Panc1 (cell line): ENCODE measurements around the gene MINDY4. TPM values are rescaled to one million over a fixed set of nuclear protein-coding genes. Genes with fewer than 3 reads are reported as not detected.

Experiments
- ATAC-seq: fragments of 200-7000 bp; cut with Tn5 transposase; 2 replicates; pipeline ENCODE4 v1.9.1; 2020; ENCODE audit warnings: mild to moderate bottlenecking, moderate library complexity
- BruUV-seq: library from RNA; stranded (reverse); fragments of 400-500 nt; replicated peaks from 2 replicates; lab custom pipeline; 2021; lab: Mats Ljungman, UMichigan
- CTCF ChIA-PET: fragments of 300-600 bp; sonication (Branson Sonifier 250); formaldehyde crosslinking; loops from one replicate; lab custom pipeline; 2022; ENCODE audit warnings: antibody characterized with exemption; lab: Charles Lee
- POLR2A ChIA-PET: fragments of 300-600 bp; sonication (Branson Sonifier 250); formaldehyde crosslinking; loops from one replicate; lab custom pipeline; 2022; ENCODE audit warnings: antibody characterized with exemption; lab: Charles Lee
- DNase-seq: peaks from one replicate; pipeline ENCODE4 v3.0.0-alpha.2; 2010; ENCODE audit warnings: low read depth, low spot score
- H3K27ac ChIP-seq: 2 replicates; pipeline ENCODE4 v1.5.1; 2011; ENCODE audit warnings: mild to moderate bottlenecking, low read length, inconsistent platforms
- H3K27me3 ChIP-seq: fragments of 200-500 bp; sonication (Bioruptor generic); 2 replicates; pipeline ENCODE4 v1.6.0; 2014; ENCODE audit warnings: low read length, inconsistent platforms; ENCODE audit not compliant: control insufficient read depth, insufficient read depth
- H3K36me3 ChIP-seq: fragments of 200-500 bp; sonication (Bioruptor generic); 2 replicates; pipeline ENCODE4 v1.5.1; 2014; ENCODE audit warnings: inconsistent platforms, mild to moderate bottlenecking, low read length, moderate library complexity; ENCODE audit not compliant: control insufficient read depth, insufficient read depth
- H3K4me1 ChIP-seq: 2 replicates; pipeline ENCODE4 v1.5.1; 2011; ENCODE audit warnings: inconsistent platforms, mild to moderate bottlenecking, low read length, moderate library complexity; ENCODE audit not compliant: control insufficient read depth, insufficient read depth
- H3K4me3 ChIP-seq, 2 experiments: 2 replicates each; pipeline ENCODE4 v1.5.1; 2011 to 2012; ENCODE audit warnings: low read depth in 2 of 2, low read length in 2 of 2, mild to moderate bottlenecking in 2 of 2, inconsistent platforms in 1 of 2, moderate library complexity in 1 of 2
- H3K9me3 ChIP-seq: fragments of 200-500 bp; sonication (Bioruptor generic); 2 replicates; pipeline ENCODE4 v1.5.1; 2014; ENCODE audit warnings: low read depth, mild to moderate bottlenecking, inconsistent platforms, low read length, moderate library complexity; ENCODE audit not compliant: control insufficient read depth, insufficient read depth
- CTCF ChIP-seq: fragments of 450-650 bp; IDR thresholded peaks from 2 replicates; pipeline ENCODE4 v1.5.1; 2017; ENCODE audit warnings: mild to moderate bottlenecking
- POLR2AphosphoS5 ChIP-seq: IDR thresholded peaks from 2 replicates; pipeline ENCODE4 v1.6.1; 2012; ENCODE audit warnings: mild to moderate bottlenecking, low read depth, low read length, moderate library complexity
- TCF7L2 ChIP-seq: IDR thresholded peaks from 2 replicates; pipeline ENCODE4 v1.6.1; 2011; ENCODE audit warnings: mild to moderate bottlenecking, low read depth, low read length, inconsistent platforms
- in situ Hi-C: cut with HindIII; loops from 2 replicates; pipeline ENCODE4 v1.10.0; 2016; ENCODE audit warnings: low sequenced_read_pairs, low pct_unique_long_range_greater_than_20kb
- intact Hi-C: fragments of 100-400 bp; cut with micrococcal nuclease; formaldehyde crosslinking; loops from one replicate; pipeline ENCODE4 v1.10.0; 2022; ENCODE audit not compliant: unreplicated experiment
- total RNA-seq: library from RNA; stranded (reverse); gene quantifications from one replicate; pipeline ENCODE4 v1.2.1, GENCODE V29; 2021; ENCODE audit not compliant: unreplicated experiment
- TF ChIP-seq, protein P1 (sequence below), 2 experiments: IDR thresholded peaks; 2 replicates each; pipeline ENCODE4 v1.6.1; 2011 to 2012; ENCODE audit warnings: low read depth in 2 of 2, control low read depth in 1 of 2, low read length in 1 of 2, mild to moderate bottlenecking in 1 of 2, moderate library complexity in 1 of 2; ENCODE audit not compliant: insufficient read depth in 1 of 2

The MINDY4 gene
- total RNA-seq, 1 experiment from 2014 or later = 6.2 TPM

- Histone ChIP-seq H3K27me3 (peaks cover 18% of the 10 kb centered on the region), H3K27ac (no peak overlapping the region), H3K36me3 (no peaks in the 10 kb centered on the region), H3K4me3 (no peak overlapping the region), H3K4me1 (no peaks in the 10 kb centered on the region), H3K9me3 (no peaks in the 10 kb centered on the region)
- DNase-seq (no peak), ATAC-seq (no peak)
- no TSS peak for BruUV-seq
- POLR2A ChIA-PET = no interaction called here
- intact Hi-C loops = loop anchor here (5.0 kb wide), 1 partner anchor 185 kb away; no protein-coding TSS in a partner anchor
- CTCF ChIA-PET = no interaction called here
- in situ Hi-C loops = no loop called here
- no peak for TF ChIP-seq POLR2AphosphoS5
- TF ChIP-seq, protein P1, sequence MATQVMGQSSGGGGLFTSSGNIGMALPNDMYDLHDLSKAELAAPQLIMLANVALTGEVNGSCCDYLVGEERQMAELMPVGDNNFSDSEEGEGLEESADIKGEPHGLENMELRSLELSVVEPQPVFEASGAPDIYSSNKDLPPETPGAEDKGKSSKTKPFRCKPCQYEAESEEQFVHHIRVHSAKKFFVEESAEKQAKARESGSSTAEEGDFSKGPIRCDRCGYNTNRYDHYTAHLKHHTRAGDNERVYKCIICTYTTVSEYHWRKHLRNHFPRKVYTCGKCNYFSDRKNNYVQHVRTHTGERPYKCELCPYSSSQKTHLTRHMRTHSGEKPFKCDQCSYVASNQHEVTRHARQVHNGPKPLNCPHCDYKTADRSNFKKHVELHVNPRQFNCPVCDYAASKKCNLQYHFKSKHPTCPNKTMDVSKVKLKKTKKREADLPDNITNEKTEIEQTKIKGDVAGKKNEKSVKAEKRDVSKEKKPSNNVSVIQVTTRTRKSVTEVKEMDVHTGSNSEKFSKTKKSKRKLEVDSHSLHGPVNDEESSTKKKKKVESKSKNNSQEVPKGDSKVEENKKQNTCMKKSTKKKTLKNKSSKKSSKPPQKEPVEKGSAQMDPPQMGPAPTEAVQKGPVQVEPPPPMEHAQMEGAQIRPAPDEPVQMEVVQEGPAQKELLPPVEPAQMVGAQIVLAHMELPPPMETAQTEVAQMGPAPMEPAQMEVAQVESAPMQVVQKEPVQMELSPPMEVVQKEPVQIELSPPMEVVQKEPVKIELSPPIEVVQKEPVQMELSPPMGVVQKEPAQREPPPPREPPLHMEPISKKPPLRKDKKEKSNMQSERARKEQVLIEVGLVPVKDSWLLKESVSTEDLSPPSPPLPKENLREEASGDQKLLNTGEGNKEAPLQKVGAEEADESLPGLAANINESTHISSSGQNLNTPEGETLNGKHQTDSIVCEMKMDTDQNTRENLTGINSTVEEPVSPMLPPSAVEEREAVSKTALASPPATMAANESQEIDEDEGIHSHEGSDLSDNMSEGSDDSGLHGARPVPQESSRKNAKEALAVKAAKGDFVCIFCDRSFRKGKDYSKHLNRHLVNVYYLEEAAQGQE (IDR thresholded peaks at IDR 0.05; ENCODE audit: insufficient read depth in 1 of 2, low read depth in 2 of 2, low read length in 1 of 2) = no peak
These were observed 166.2 kb downstream of the MINDY4 start for GRCh38 chr7:30937416-30937815.

- H3K27me3 ChIP-seq = peaks cover 29% of the 10 kb centered on the region
- DNase-seq (peak; percentile 73), ATAC-seq (peak; percentile 97)
- intact Hi-C loops = loop anchor here (5.0 kb wide), 1 partner anchor 184 kb away; no protein-coding TSS in a partner anchor
- CTCF ChIA-PET = interaction anchor here (0.6 to 1.7 kb wide), 11 partner anchors 24 to 1662 kb away, joined by 3 to 21 read pairs (median 3); no protein-coding TSS in a partner anchor
- POLR2A ChIA-PET = no interaction called here
- H3K27ac ChIP-seq = no peak overlapping the region
- H3K9me3 ChIP-seq = no peaks in the 10 kb centered on the region
- BruUV-seq = no TSS peak
- TF ChIP-seq, protein P1 (IDR thresholded peaks at IDR 0.05; ENCODE audit: insufficient read depth in 1 of 2, low read depth in 2 of 2, low read length in 1 of 2) = no peak
- TF ChIP-seq CTCF = peak; percentile 100
- TF ChIP-seq TCF7L2 = no peak
- no peaks in the 10 kb centered on the region for H3K4me1 ChIP-seq
- H3K4me3 ChIP-seq = peak overlapping the region in 1 of 2 experiments; percentile 3; a peak in 1 of 4 replicates
- in situ Hi-C loops = no loop called here
- H3K36me3 ChIP-seq = no peaks in the 10 kb centered on the region
These were observed 167.5 kb downstream of the MINDY4 start for GRCh38 chr7:30938435-30939316.
